Omental fat pad (tissue), 4 donors: ENCODE measurements around the gene FOXD4. TPM values are rescaled to one million over a fixed set of nuclear protein-coding genes. Genes with fewer than 3 reads are reported as not detected.
A peak's percentile ranks its signal among the peaks of the same experiment; 100 is the strongest.
"Not testable (repeated sequence)": the region's sequence is repeated elsewhere in the genome, so short reads cannot be mapped to it uniquely, and the experiment has no call there.

Source experiments
- ATAC-seq: fragments of 150-250 bp; one replicate; pipeline ENCODE4 v1.9.1; 2016; ENCODE audit warnings: mild to moderate bottlenecking, moderate library complexity; ENCODE audit not compliant: low FRiP score
- DNase-seq: peaks from one replicate; pipeline ENCODE4 v3.0.0-alpha.2; 2019; ENCODE audit warnings: low spot score
- total RNA-seq, 4 donors: library from RNA; depleted of rRNA; stranded (reverse); fragments of >200 nt; gene quantifications; one replicate each; pipeline ENCODE4 v1.1.0, GENCODE V29; 2016

The FOXD4 gene
- under 1 TPM in 3 of 4 donors, not detected in 1; 0.46 to 0.48 (median 0.47) TPM for total RNA-seq

GRCh38 chr9:117995-118467 lies at the start of gene FOXD4:
Gene FOXD4, minus strand, starts transcription at chr9:118417. Its CDS starts 298 bp downstream, at chr9:118119.
- ATAC-seq, DNase-seq: not testable (repeated sequence)

GRCh38 chr9:159871-160270 lies 41.7 kb upstream of the FOXD4 start:
- DNase-seq, ATAC-seq: not testable (repeated sequence)

DNA sequence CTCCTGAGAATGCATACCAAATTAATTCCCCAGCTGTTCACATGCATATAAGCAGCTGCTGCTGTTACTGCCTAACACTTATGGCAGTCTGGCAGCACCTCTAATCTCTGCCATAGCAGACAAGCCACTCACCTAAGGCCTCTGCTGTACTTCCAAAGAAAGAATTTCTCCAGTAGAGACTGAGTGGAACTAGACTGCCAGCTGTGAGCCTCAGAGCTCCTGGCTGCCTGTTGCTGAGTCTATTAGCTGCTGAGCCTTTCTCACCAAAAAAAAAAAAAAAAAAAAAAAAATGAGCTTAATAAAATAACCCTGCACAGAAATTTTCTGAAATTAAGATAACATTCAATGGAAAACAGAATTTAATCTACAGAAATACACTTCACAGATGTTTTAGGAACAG lies 33.0 kb upstream of the FOXD4 start:
- DNase-seq, ATAC-seq: not testable (repeated sequence)

- not testable (repeated sequence) for ATAC-seq, DNase-seq
These were observed 21.7 kb upstream of the FOXD4 start for GRCh38 chr9:139880-140279.

- ATAC-seq, DNase-seq: not testable (repeated sequence)
These were observed 848 bp downstream of the FOXD4 start for GRCh38 chr9:117144-117994.

GRCh38 chr9:116239-117077 lies 1.8 kb downstream of the FOXD4 start:
- not testable (repeated sequence) for DNase-seq, ATAC-seq

- ATAC-seq, DNase-seq: not testable (repeated sequence)
These were observed 3.1 kb downstream of the FOXD4 start for GRCh38 chr9:115118-115451.

DNA sequence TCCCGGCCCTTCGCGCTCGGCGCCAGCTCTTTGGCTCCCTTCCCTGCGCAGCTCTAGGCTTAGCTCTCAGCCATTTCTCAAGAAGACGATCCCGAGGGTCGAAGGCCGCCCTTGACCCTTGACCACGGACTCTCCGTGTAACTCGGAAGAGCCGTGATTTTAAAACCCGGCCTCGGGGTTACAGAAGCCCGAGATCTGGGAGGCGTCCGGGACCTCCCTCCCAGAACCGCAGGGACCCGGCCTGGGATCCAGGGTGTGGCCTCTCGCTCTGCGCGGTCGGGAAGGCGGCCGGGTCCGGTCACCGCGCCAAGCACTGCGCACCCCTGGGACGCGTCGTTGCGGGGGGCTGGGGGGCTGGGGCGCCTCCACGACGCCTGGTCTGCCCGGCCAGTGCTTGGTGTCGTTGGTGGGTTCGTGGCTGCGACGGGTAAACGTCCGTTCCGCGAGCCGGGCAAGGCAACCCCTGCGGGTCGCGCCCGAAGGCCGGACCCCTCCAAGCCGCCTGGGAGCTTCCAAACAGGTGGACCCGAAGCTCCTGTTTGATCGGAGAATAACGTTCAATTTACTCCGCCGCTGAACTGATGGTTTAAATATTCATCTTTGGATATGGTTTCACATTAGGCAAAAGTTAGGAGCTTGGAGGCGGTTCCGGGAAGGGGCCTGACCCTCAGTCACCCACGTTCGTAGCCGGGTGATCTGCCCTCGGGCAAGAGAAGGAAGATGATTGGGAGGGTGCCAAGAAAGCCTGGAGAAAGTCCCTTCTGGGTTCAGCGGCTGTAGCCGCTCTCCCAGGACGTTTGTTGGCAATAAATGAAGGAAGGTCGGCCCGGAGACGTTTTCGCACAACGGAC lies 3.7 kb downstream of the FOXD4 start:
- DNase-seq, result not testable (repeated sequence)
- peak; percentile 56 for ATAC-seq

DNA sequence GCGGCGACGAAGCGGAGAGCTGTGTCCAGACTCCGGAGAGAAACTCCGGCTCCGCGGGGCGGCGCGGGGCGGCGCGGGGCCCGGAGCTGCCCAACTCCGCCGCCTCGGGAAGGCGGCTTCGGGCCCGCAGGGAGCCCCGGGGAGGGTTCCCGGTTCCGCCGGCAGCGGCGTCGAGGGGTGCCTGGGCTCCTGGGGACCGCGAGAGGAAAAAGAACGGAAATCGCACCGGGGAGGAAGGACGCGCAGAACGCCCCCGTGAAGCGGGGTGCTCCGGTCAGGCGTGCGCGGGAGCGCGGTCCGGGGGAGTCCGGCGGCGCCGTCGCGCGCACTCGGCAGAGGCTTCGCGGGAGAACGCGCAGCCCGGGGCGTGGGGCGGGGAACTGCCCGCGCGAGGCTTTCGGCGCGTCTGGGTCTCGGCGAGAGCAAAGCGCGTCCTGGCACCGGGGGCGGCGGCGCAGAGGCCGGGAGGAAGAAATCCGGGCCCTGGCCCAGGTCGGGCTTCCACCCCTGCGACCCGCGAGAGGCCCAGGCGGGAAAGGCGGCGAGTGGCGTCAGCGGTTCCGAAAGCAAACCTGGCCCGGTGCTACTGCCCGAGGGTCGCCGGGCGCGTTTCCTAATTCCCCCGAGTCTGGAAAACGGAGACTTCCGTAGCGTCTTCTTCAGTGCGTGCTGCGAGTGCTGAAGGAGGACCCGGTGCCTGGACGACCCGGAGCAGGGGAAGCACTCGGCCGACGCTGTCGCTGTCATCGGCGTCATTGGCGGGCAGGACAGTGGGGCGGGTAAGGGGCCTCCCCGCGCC lies 4.5 kb downstream of the FOXD4 start:
- not testable (repeated sequence) for DNase-seq
- peak; percentile 64 for ATAC-seq

DNA sequence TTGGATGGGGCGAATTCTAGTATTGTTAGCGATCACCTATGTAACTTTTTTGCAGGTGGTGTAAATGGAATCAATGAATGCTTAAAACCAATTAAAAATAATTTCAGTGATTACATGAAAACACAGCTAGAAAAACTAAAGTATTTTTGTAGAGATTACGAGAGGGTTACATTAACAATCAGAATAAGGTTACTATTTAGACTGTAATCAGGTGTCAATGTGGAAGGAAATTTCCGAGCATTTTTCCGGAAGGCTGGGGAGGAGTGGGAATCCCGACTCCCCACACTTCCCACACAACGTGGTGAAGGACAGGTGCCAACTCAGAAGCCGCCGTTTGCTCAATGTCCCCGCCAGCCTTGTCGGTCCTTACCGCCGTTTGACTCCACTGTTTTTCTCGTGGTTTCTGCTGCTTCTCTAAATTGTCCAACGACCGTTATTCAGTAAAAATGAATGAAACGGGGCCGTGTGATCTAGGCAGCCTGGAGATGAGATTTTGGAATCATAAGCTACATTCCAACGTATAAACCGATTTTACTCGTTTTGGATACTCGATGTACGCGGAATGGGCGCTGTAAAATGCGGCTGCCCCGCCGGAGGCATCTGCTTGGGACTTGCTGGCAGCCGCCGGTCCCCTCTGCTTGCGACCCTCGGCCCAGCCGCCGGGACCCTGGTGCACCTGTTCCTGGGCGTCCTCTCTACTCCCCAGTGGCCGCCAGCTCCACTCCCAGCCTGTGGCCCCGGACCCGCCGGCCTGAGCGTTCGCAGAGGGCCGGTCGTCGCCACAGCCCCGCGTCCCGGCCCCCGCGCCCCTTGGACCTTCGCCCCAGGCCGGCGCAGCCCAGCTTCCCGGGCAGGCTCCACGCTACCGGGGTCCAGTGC lies 5.4 kb downstream of the FOXD4 start:
- not testable (repeated sequence) for DNase-seq
- ATAC-seq, result peak; percentile 17

GRCh38 chr9:110672-111071 lies 7.5 kb downstream of the FOXD4 start:
- not testable (repeated sequence) for DNase-seq, ATAC-seq

DNA sequence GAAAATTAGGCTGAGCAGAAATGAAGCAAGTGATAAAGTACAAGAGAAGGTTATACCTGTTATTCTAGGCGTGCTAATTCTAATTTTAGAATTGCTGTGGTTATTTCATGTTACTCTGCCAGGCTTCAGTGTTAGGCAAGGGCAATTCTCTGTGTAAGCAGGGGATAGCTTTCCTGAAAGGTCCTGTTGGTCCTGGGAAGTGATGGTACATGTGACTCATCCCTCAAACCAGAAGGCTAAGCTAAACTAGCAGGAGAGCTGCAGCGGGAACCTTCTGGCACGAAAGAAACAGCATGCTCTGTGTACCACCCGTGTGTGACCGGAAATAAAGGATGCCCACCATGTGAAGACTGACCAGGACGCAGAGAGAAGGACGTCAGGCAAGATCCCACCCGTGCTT lies 8.7 kb downstream of the FOXD4 start:
- ATAC-seq, DNase-seq: not testable (repeated sequence)

GRCh38 chr9:108742-109495 lies 9.3 kb downstream of the FOXD4 start:
- DNase-seq, ATAC-seq: not testable (repeated sequence)

DNA sequence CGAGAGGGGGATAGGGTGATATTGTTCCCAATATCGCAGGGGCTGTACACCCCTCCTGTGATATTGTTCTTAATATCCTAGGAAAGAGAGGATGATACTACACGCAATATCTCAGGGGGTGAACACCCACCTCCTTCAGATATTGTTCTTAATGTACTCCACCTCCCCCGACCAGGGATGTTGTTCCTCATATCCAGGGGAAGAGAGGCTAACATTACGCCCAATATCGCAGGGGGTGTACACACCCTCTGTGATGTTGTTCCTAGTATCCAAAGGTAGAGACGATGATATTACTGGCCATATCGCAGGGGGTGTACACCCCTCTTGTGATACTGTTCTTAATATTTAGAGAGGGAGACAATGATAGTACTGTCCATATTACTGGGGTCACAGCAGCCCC lies 12.2 kb downstream of the FOXD4 start:
- not testable (repeated sequence) for ATAC-seq, DNase-seq

DNA sequence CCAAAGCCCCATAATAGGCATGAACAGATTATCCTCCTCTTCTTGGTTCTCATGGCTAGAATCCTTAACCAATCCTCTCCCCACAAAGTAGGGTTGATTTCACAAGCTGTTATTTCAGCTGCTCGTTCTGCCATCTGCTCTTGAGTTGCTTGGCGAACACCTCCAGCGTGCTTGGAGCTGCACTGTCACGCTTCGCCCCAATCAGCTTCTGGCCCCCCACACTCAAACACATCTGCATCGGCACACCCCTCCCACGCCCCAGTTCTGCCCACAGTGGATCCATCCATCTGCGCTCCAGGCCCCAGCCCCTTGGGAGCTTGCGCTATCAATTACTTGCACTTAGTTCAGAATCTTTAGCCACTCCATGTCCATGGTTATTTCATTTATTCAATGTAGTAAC lies 17.8 kb downstream of the FOXD4 start:
- DNase-seq, ATAC-seq: not testable (repeated sequence)

- ATAC-seq, DNase-seq: not testable (repeated sequence)
These were observed 18.4 kb downstream of the FOXD4 start for GRCh38 chr9:99867-100266.

- ATAC-seq, DNase-seq: not testable (repeated sequence)
These were observed 19.4 kb downstream of the FOXD4 start for GRCh38 chr9:98775-99174.
